HEK293 (cell line): ENCODE results near the gene BBC3.

ENCODE experiments used
- CTCF ChIA-PET: fragments of 350-600 bp; formaldehyde crosslinking; extraction: SDS; loops from one replicate; lab custom pipeline; 2021; ENCODE audit warnings: antibody characterized with exemption; lab: Yijun Ruan, JAX
- POLR2A ChIA-PET: fragments of 300-600 bp; formaldehyde crosslinking; extraction: SDS; loops from one replicate; lab custom pipeline; 2020; ENCODE audit warnings: antibody characterized with exemption, inconsistent platforms; lab: Yijun Ruan, JAX
- H3K27ac ChIP-seq: fragments of 200-500 bp; sonication (Bioruptor generic); 2 replicates; pipeline ENCODE4 v1.5.1; 2014; ENCODE audit warnings: low read depth, low read length, control low read depth, inconsistent platforms; ENCODE audit errors: extremely low read depth
- H3K36me3 ChIP-seq, 2 experiments: fragments of 200-500 bp in 1 of 2; sonication (Bioruptor generic) in 1 of 2; 1 replicate in 1 of 2; 2 replicates in 1 of 2; pipeline ENCODE4 v1.5.1; 2014 to 2017; ENCODE audit warnings: inconsistent platforms in 2 of 2, low read length in 2 of 2; ENCODE audit not compliant: control insufficient read depth in 2 of 2, insufficient read depth in 1 of 2
- H3K4me1 ChIP-seq: fragments of 200-500 bp; sonication (Bioruptor generic); 2 replicates; pipeline ENCODE4 v1.5.1; 2014; ENCODE audit warnings: mild to moderate bottlenecking, low read length, inconsistent platforms; ENCODE audit not compliant: control insufficient read depth, insufficient read depth
- H3K4me3 ChIP-seq: 2 replicates; pipeline ENCODE4 v1.5.1; 2011; ENCODE audit warnings: low read depth, mild to moderate bottlenecking, control low read depth, low read length, moderate library complexity
- H3K9me3 ChIP-seq: fragments of 200-500 bp; sonication (Bioruptor generic); 2 replicates; pipeline ENCODE4 v1.5.1; 2014; ENCODE audit warnings: low read depth, low read length, inconsistent platforms; ENCODE audit not compliant: control insufficient read depth, insufficient read depth
- IKZF3 ChIP-seq: fragments of 450-650 bp; IDR thresholded peaks from 2 replicates; pipeline ENCODE4 v1.5.0; 2018; ENCODE audit warnings: missing biosample characterization, mild to moderate bottlenecking, missing genetic modification characterization, moderate library complexity
- INSM2 ChIP-seq: fragments of 450-650 bp; formaldehyde crosslinking; IDR thresholded peaks from 2 replicates; pipeline ENCODE4 v1.5.1; 2016; ENCODE audit warnings: missing biosample characterization, missing genetic modification characterization
- KLF1 ChIP-seq: fragments of 450-650 bp; formaldehyde crosslinking; IDR thresholded peaks from 2 replicates; pipeline ENCODE4 v1.5.1; 2016; ENCODE audit warnings: missing biosample characterization, missing genetic modification characterization
- TRIM28 ChIP-seq: IDR thresholded peaks from 2 replicates; pipeline ENCODE4 v1.6.1; 2011; ENCODE audit warnings: low read length, control low read depth, borderline replicate concordance
- ZFHX2 ChIP-seq: fragments of 450-650 bp; formaldehyde crosslinking; conservative IDR thresholded peaks from 2 replicates; pipeline ENCODE4 v1.5.1; 2016; ENCODE audit warnings: missing biosample characterization, missing genetic modification characterization
- ZNF10 ChIP-seq: fragments of 450-650 bp; formaldehyde crosslinking; IDR thresholded peaks from 2 replicates; pipeline ENCODE4 v1.5.1; 2017; ENCODE audit warnings: missing biosample characterization, missing genetic modification characterization
- ZNF266 ChIP-seq: fragments of 450-650 bp; formaldehyde crosslinking; IDR thresholded peaks from 2 replicates; pipeline ENCODE4 v1.5.1; 2016; ENCODE audit warnings: missing biosample characterization, missing genetic modification characterization, low read depth
- ZNF350 ChIP-seq: fragments of 450-650 bp; formaldehyde crosslinking; IDR thresholded peaks from 2 replicates; pipeline ENCODE4 v1.5.0; 2017; ENCODE audit warnings: missing biosample characterization, mild to moderate bottlenecking, missing genetic modification characterization
- ZNF529 ChIP-seq: fragments of 450-650 bp; formaldehyde crosslinking; IDR thresholded peaks from 2 replicates; pipeline ENCODE4 v1.5.1; 2017; ENCODE audit warnings: missing genetic modification characterization, missing biosample characterization; ENCODE audit not compliant: insufficient replicate concordance
- ZNF621 ChIP-seq: fragments of 450-650 bp; formaldehyde crosslinking; IDR thresholded peaks from 2 replicates; pipeline ENCODE4 v1.5.1; 2017; ENCODE audit warnings: missing biosample characterization, missing genetic modification characterization
- ZNF629 ChIP-seq: fragments of 450-650 bp; formaldehyde crosslinking; IDR thresholded peaks from 2 replicates; pipeline ENCODE4 v1.5.1; 2017; ENCODE audit warnings: missing biosample characterization, missing genetic modification characterization
- ZNF639 ChIP-seq: fragments of 450-650 bp; formaldehyde crosslinking; IDR thresholded peaks from 2 replicates; pipeline ENCODE4 v1.5.1; 2016; ENCODE audit warnings: missing biosample characterization, missing genetic modification characterization
- ZNF76 ChIP-seq: fragments of 450-650 bp; formaldehyde crosslinking; IDR thresholded peaks from 2 replicates; pipeline ENCODE4; 2016; ENCODE audit warnings: low read depth, missing biosample characterization, missing genetic modification characterization, borderline replicate concordance

Gene BBC3

GRCh38 chr19:47221890-47222289 is 9.1 kb downstream of the BBC3 start:
- H3K4me3 ChIP-seq, result no peak overlapping the region
- H3K36me3 ChIP-seq, result peaks cover 14 to 31% of the 10 kb centered on the region in 2 experiments; a peak in 2 of 3 replicates
- TF ChIP-seq ZNF529, result no peak
- TF ChIP-seq ZNF621 (tag by site-specific recombination), result no peak
- no peak for TF ChIP-seq INSM2 (tag by site-specific recombination)
- peaks cover 7% of the 10 kb centered on the region for H3K4me1 ChIP-seq
- no peaks in the 10 kb centered on the region for H3K9me3 ChIP-seq
- CTCF ChIA-PET, result interaction anchor here (0.7 to 6.7 kb wide), 2 partner anchors 11 to 22 kb away, joined by 4 to 56 read pairs; no protein-coding TSS in a partner anchor
- POLR2A ChIA-PET, result interaction anchor here (1.0 kb wide), 1 partner anchor 23 kb away, joined by 3 read pairs; no protein-coding TSS in a partner anchor
- no peak overlapping the region for H3K27ac ChIP-seq

GRCh38 chr19:47221080-47221841 is 9.7 kb downstream of the BBC3 start:
- Histone ChIP-seq H3K9me3 (no peaks in the 10 kb centered on the region), H3K4me1 (peaks cover 3% of the 10 kb centered on the region), H3K27ac (no peak overlapping the region), H3K36me3 (peaks cover 14 to 31% of the 10 kb centered on the region in 2 experiments; a peak in 2 of 3 replicates), H3K4me3 (no peak overlapping the region)
- CTCF ChIA-PET, result interaction anchor here (0.7 to 6.7 kb wide), 3 partner anchors 10 to 23 kb away, joined by 4 to 56 read pairs (median 12); no protein-coding TSS in a partner anchor
- POLR2A ChIA-PET, result interaction anchor here (1.0 kb wide), 1 partner anchor 23 kb away, joined by 3 read pairs; no protein-coding TSS in a partner anchor
- TF ChIP-seq ZNF10 (tag by site-specific recombination), result peak; percentile 41; the same call in 1 of the 2 replicates
- no peak for TF ChIP-seq ZNF639
- TF ChIP-seq ZFHX2 (tag by site-specific recombination), result 0 out of 2 replicates have a peak, but pooled peaks have one; percentile 20
- no peak for TF ChIP-seq IKZF3 (tag by site-specific recombination)

GRCh38 chr19:47215581-47215980 is 15.4 kb downstream of the BBC3 start:
- Histone ChIP-seq H3K4me1 (0 out of 2 replicates have a peak, but pooled peaks cover under 1% of the 10 kb centered on the region), H3K4me3 (no peak overlapping the region), H3K36me3 (peaks cover 9 to 12% of the 10 kb centered on the region in 2 experiments; a peak in 2 of 3 replicates), H3K9me3 (no peaks in the 10 kb centered on the region), H3K27ac (no peak overlapping the region)
- ChIA-PET POLR2A (interaction anchor here (1.2 kb wide), 1 partner anchor 10 kb away, joined by 5 read pairs; no protein-coding TSS in a partner anchor), CTCF (interaction anchor here (0.5 to 9.4 kb wide), 3 partner anchors 29 to 741 kb away, joined by 6 to 316 read pairs (median 20); no protein-coding TSS in a partner anchor)
- TF ChIP-seq ZNF76 (tag by site-specific recombination) (no peak), ZNF266 (no peak), KLF1 (peak; percentile 63), ZNF629 (tag by site-specific recombination) (no peak), TRIM28 (no peak), ZNF350 (tag by site-specific recombination) (no peak)
